Mesendoderm (in vitro differentiated cells): ENCODE results near the gene HIP1.

Source experiments
- DNase-seq: peaks from one replicate; pipeline ENCODE4 v3.0.0; 2013
- H2AK5ac ChIP-seq: 2 replicates; pipeline ENCODE4 v1.6.1; 2013; ENCODE audit warnings: low read length, inconsistent platforms
- H2BK120ac ChIP-seq: 2 replicates; pipeline ENCODE4 v1.6.1; 2013; ENCODE audit warnings: low read depth, mild to moderate bottlenecking, low read length, moderate library complexity, mixed read lengths
- H2BK15ac ChIP-seq: replicated peaks from 2 replicates; pipeline ENCODE4 v1.6.1; 2013; ENCODE audit warnings: low read depth, mild to moderate bottlenecking, moderate library complexity
- H2BK5ac ChIP-seq: 2 replicates; pipeline ENCODE4 v1.6.1; 2013; ENCODE audit warnings: low read length, inconsistent platforms
- H3K18ac ChIP-seq: 2 replicates; pipeline ENCODE4 v1.6.1; 2013; ENCODE audit warnings: mild to moderate bottlenecking, low read length, mixed read lengths
- H3K23ac ChIP-seq: one replicate; pipeline ENCODE4 v1.6.1; 2013; ENCODE audit warnings: low read length
- H3K27ac ChIP-seq: 2 replicates; pipeline ENCODE4 v1.5.1; 2013; ENCODE audit warnings: low read depth, mild to moderate bottlenecking, inconsistent platforms, low read length, moderate library complexity
- H3K27me3 ChIP-seq: 2 replicates; pipeline ENCODE4 v1.6.1; 2013; ENCODE audit warnings: low read length, control low read depth, mild to moderate bottlenecking, inconsistent platforms; ENCODE audit not compliant: insufficient read depth, poor library complexity
- H3K36me3 ChIP-seq: 2 replicates; pipeline ENCODE4 v1.6.1; 2013; ENCODE audit warnings: low read length, inconsistent platforms; ENCODE audit not compliant: control insufficient read depth, insufficient read depth
- H3K4ac ChIP-seq: one replicate; pipeline ENCODE4 v1.6.1; 2013; ENCODE audit warnings: low read depth, mild to moderate bottlenecking, low read length, moderate library complexity
- H3K4me1 ChIP-seq: 2 replicates; pipeline ENCODE4 v1.6.1; 2013; ENCODE audit warnings: low read depth, low read length, inconsistent platforms; ENCODE audit not compliant: control insufficient read depth
- H3K4me2 ChIP-seq: 2 replicates; pipeline ENCODE4 v1.6.1; 2013; ENCODE audit warnings: low read length
- H3K4me3 ChIP-seq: 2 replicates; pipeline ENCODE4 v1.5.1; 2013; ENCODE audit warnings: mild to moderate bottlenecking, low read length
- H3K56ac ChIP-seq: one replicate; pipeline ENCODE4 v1.6.1; 2013; ENCODE audit warnings: low read length
- H3K79me1 ChIP-seq: 2 replicates; pipeline ENCODE4 v1.6.1; 2013; ENCODE audit warnings: low read length, inconsistent platforms
- H3K79me2 ChIP-seq: 2 replicates; pipeline ENCODE4 v1.6.1; 2013; ENCODE audit warnings: mild to moderate bottlenecking, low read length; ENCODE audit not compliant: control insufficient read depth, insufficient read depth
- H3K9ac ChIP-seq: 2 replicates; pipeline ENCODE4 v1.6.1; 2013; ENCODE audit warnings: low read length, inconsistent platforms
- H4K5ac ChIP-seq: one replicate; pipeline ENCODE4 v1.6.1; 2013; ENCODE audit warnings: low read length
- H4K8ac ChIP-seq: one replicate; pipeline ENCODE4 v1.6.1; 2013; ENCODE audit warnings: low read depth, mild to moderate bottlenecking, control low read depth, low read length, moderate library complexity
- WGBS: extraction: QIAGEN DNeasy Blood & Tissue Kit; methylation state at CpG from one replicate; pipeline ENCODE4 v1.1.7; 2013; ENCODE audit warnings: low lambda C conversion rate, missing lambda C conversion rate; ENCODE audit not compliant: insufficient coverage; ENCODE audit errors: extremely low coverage; 5-methylcytosine and 5-hydroxymethylcytosine counted together

Gene HIP1

GRCh38 chr7:75546237-75547015 lies 192.3 kb downstream of the HIP1 start:
- H3K56ac ChIP-seq = no peak overlapping the region
- peak; percentile 90 for DNase-seq
- H2BK120ac ChIP-seq = no peak overlapping the region
- no peak overlapping the region for H3K4ac ChIP-seq
- H3K36me3 ChIP-seq = peaks cover 15% of the 10 kb centered on the region
- no peak overlapping the region for H3K4me2 ChIP-seq
- no peak overlapping the region for H3K4me3 ChIP-seq
- no peak overlapping the region for H3K18ac ChIP-seq
- no peaks in the 10 kb centered on the region for H3K79me1 ChIP-seq
- no peak overlapping the region for H2BK5ac ChIP-seq
- H3K27ac ChIP-seq = peak overlapping the region; percentile 68
- no peak overlapping the region for H2BK15ac ChIP-seq
- H3K79me2 ChIP-seq = no peaks in the 10 kb centered on the region
- H3K9ac ChIP-seq = no peak overlapping the region
- no peaks in the 10 kb centered on the region for H3K27me3 ChIP-seq
- no peaks in the 10 kb centered on the region for H3K4me1 ChIP-seq
- H4K8ac ChIP-seq = no peak overlapping the region
- H2AK5ac ChIP-seq = no peak overlapping the region
- H3K23ac ChIP-seq = no peak overlapping the region
- no peak overlapping the region for H4K5ac ChIP-seq
- WGBS = no CpG with 5 or more reads among the region's 15 CpGs

DNA sequence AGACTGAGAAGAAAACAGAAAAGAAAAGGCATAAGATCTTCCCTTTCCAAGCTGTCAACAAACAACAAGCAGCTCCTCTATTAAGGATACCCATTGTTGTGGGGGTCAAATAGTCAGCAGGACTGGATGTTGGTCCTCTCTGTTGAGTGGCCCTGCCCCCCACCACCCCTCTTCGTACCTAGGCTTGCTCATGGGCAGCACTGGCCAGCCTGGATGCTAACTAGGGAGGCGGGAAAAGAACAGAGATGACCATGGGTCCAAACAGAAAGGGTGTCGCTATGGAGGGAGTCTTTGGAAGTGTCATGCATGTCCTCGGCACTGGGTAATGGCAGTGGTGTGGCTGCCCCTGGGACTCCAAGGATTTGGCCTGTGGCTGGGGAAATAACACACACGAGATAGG lies 201.0 kb downstream of the HIP1 start:
- Histone ChIP-seq H3K4me3 (no peak overlapping the region), H2AK5ac (no peak overlapping the region), H3K23ac (no peak overlapping the region), H3K9ac (no peak overlapping the region), H3K79me1 (no peaks in the 10 kb centered on the region), H3K27me3 (no peaks in the 10 kb centered on the region), H3K4me1 (no peaks in the 10 kb centered on the region), H3K4ac (no peak overlapping the region), H3K79me2 (no peaks in the 10 kb centered on the region), H3K56ac (no peak overlapping the region), H3K27ac (no peak overlapping the region), H3K36me3 (peaks cover 8% of the 10 kb centered on the region), H3K18ac (no peak overlapping the region), H2BK5ac (no peak overlapping the region), H2BK120ac (no peak overlapping the region), H3K4me2 (no peak overlapping the region), H4K5ac (no peak overlapping the region), H2BK15ac (no peak overlapping the region), H4K8ac (no peak overlapping the region)
- no peak for DNase-seq
- no CpG with 5 or more reads among the region's 5 CpGs for WGBS

DNA sequence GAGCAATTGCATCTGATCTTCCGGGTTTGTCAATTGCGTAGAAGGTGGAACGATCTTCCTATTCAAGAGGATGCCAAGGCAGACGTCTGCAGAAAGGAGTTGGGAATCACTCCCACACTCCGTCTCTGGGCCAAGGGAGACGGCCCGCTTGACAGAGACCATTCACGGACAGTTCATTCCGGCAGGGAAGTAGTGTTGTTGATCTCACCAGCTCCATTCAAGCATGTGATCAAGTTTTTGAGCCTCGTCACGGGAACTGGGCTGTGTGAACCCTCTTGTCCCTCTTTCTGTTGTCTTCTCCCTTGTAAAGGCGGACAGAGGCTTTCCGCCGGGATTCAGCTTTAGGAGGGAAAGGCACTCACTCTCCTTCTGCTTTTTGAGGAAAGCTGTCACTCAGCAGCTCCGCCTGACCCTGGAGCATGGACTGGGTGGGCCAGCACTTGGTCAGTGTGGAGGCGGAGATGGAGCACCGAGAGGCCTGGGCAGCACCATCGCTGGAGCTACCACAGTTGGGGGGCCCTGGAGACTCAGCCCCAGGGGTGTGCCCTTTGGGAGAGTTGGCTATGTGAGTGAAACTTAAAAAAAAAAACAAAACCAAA lies 201.7 kb downstream of the HIP1 start:
- H3K36me3 ChIP-seq = peaks cover 7% of the 10 kb centered on the region

DNA sequence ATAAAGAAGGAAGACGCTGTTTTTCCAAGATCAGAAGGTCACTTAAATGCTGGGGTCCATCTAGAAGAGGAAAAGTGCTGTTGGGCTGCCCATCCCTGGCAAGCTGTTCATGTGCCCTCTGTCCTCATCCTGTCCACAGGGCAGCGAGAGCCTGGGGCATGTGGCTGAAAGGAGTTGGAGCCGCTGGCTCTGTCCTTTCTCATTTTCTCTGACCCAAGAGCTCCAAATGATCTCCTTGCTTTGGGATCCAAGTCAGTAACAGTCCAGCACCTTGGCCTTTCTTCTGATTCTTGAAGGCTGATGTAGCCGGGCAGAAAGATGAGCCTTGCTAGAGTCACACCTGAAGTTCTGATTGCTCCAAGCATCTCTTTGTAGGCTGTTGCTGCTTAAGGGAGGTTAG lies 202.2 kb downstream of the HIP1 start:
- Histone ChIP-seq H3K27me3 (no peaks in the 10 kb centered on the region), H2BK15ac (no peak overlapping the region), H3K18ac (no peak overlapping the region), H3K4me3 (no peak overlapping the region), H3K23ac (no peak overlapping the region), H3K36me3 (peaks cover 4% of the 10 kb centered on the region), H3K79me1 (no peaks in the 10 kb centered on the region), H2AK5ac (no peak overlapping the region), H3K4me2 (no peak overlapping the region), H3K79me2 (no peaks in the 10 kb centered on the region), H2BK120ac (no peak overlapping the region), H2BK5ac (no peak overlapping the region), H3K9ac (no peak overlapping the region), H4K5ac (no peak overlapping the region), H3K56ac (no peak overlapping the region), H3K4ac (no peak overlapping the region), H3K4me1 (no peaks in the 10 kb centered on the region), H3K27ac (no peak overlapping the region), H4K8ac (no peak overlapping the region)
- WGBS = no CpG with 5 or more reads among the region's 4 CpGs
- no peak for DNase-seq

More for the DNA sequence above, 201.7 kb downstream of the HIP1 start:
- no peak overlapping the region for H3K23ac ChIP-seq
- H2BK5ac ChIP-seq = no peak overlapping the region
- DNase-seq = no peak
- H2BK15ac ChIP-seq = no peak overlapping the region
- no peaks in the 10 kb centered on the region for H3K79me1 ChIP-seq
- H3K27ac ChIP-seq = no peak overlapping the region
- no peak overlapping the region for H2BK120ac ChIP-seq
- H4K8ac ChIP-seq = no peak overlapping the region
- no peak overlapping the region for H2AK5ac ChIP-seq
- no peak overlapping the region for H3K18ac ChIP-seq
- H3K79me2 ChIP-seq = no peaks in the 10 kb centered on the region
- no peak overlapping the region for H3K4me2 ChIP-seq
- no peak overlapping the region for H3K4me3 ChIP-seq
- no peak overlapping the region for H3K56ac ChIP-seq
- H3K27me3 ChIP-seq = no peaks in the 10 kb centered on the region
- no peak overlapping the region for H3K4ac ChIP-seq
- no CpG with 5 or more reads among the region's 18 CpGs for WGBS
- no peaks in the 10 kb centered on the region for H3K4me1 ChIP-seq
- H3K9ac ChIP-seq = no peak overlapping the region
- no peak overlapping the region for H4K5ac ChIP-seq

- Histone ChIP-seq H2BK120ac (no peak overlapping the region), H3K4ac (no peak overlapping the region), H3K9ac (no peak overlapping the region), H3K56ac (no peak overlapping the region), H3K27me3 (no peaks in the 10 kb centered on the region), H3K36me3 (peaks cover 4% of the 10 kb centered on the region), H3K4me2 (no peak overlapping the region), H3K4me3 (no peak overlapping the region), H3K79me1 (no peaks in the 10 kb centered on the region), H2AK5ac (no peak overlapping the region), H3K4me1 (no peaks in the 10 kb centered on the region), H4K8ac (no peak overlapping the region), H2BK5ac (no peak overlapping the region), H3K79me2 (no peaks in the 10 kb centered on the region), H4K5ac (no peak overlapping the region), H2BK15ac (no peak overlapping the region), H3K23ac (no peak overlapping the region), H3K18ac (no peak overlapping the region), H3K27ac (no peak overlapping the region)
- WGBS = no CpG with 5 or more reads among the region's 8 CpGs
- DNase-seq = peak; percentile 10
Observed at GRCh38 chr7:75534727-75535307, 203.9 kb downstream of the HIP1 start.
